Suprapubic skin (tissue), 3 donors: ENCODE measurements around the gene PCDHB6.

ENCODE experiments used
- CTCF ChIP-seq, 2 donors: fragments of 200-600 bp in 1 of 2; fragments of 450-650 bp in 1 of 2; sonication (generic) in 1 of 2; IDR thresholded peaks; one replicate each; pipeline ENCODE4 v1.5.1; 2016 to 2019; ENCODE audit warnings: antibody characterized with exemption in 2 of 2, mild to moderate bottlenecking in 1 of 2, moderate library complexity in 1 of 2
- EP300 ChIP-seq: sonication (generic); formaldehyde crosslinking; IDR thresholded peaks from one replicate; pipeline ENCODE4 v1.6.1; 2017; ENCODE audit warnings: antibody characterized with exemption
- POLR2A ChIP-seq, 2 donors: fragments of 450-650 bp; IDR thresholded peaks; one replicate each; pipeline ENCODE4 v1.6.1; 2017; ENCODE audit warnings: antibody characterized with exemption in 2 of 2, mild to moderate bottlenecking in 2 of 2, moderate library complexity in 2 of 2

GRCh38 chr5:141175933-141176332 is 26.1 kb downstream of the PCDHB6 start:
- no peak for TF ChIP-seq CTCF (IDR thresholded peaks at IDR 0.05)
- TF ChIP-seq POLR2A (IDR thresholded peaks at IDR 0.05): no peak
- no peak for TF ChIP-seq EP300
